GM21447 (cell line): ENCODE data around the gene PPIC.
A peak's percentile ranks its signal among the peaks of the same experiment; 100 is the strongest.

Experiments
- ATAC-seq: cut with Tn5 transposase; IDR thresholded peaks from one replicate; pipeline ENCODE4 v1.9.1; 2021; ENCODE audit not compliant: unreplicated experiment

The PPIC gene

DNA sequence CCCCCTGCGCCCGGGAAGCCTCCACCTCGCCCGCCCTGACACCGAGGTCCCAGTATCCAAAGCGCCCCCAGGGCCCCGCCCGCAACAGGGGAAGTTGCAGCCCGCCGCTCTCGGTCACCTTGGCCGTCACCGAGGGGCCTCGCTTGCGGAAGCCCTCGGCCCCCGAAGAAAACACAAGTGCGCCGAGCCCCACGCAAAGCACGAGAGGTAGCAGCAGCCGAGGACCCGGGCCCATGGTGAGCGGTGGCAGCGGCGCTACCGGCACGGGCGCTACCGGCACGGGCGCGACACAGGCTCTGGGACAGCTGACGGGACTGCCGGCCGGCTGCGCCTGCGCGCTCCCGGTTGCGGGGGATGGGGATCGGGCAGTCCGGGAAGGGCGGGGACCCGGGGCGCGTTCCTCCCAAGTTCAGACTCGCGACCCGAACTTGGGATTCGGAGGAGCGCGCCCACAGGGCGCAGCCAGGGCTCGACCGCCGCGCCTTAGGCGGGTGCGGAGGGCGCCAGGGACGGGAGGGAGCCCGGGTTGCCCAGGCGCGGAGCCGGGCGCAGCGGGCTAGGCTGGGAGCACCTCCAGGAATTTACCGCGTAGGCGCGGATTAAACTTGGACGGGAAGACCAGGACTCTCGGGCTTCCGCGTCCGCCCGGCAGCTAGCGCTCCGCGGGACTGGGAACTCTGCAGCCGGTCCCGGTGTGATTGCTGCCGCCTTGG lies at the start of gene PPIC:
Gene PPIC, minus strand, starts transcription at position 335 of the 713 bp plus-strand sequence. Its CDS starts 100 bp downstream, at position 235.
- peak; percentile 47 for ATAC-seq

DNA sequence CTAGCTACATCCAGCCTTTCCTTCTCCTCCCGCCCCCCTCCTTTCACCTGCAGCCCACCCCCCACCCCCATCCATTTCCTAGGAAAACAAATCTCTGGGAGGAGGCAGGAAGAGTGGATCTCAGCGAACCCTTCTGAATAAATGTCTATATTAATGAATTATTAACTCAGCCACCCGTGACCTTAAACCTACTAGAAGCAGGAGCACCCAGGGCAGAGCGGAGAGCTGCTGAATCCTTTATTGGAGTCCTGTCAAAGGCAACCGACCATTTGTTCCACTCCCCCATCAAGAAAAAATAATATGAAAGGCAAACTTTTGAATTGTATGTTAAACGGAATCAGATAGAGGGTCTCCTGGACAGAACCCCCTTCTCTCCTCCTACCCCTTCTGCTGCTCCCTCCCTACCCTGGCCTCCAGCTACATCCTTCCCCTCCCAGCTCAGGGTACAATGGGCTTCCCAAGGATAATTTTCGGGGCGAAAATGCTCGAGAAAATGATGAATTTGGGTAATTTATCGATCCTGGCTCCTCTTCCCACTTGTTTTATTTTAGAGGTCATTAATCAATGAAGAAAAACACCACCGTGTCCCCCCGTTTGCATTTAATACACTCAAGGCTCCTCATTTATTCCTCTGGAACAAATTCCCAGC lies 49.2 kb upstream of the PPIC start:
- no peak for ATAC-seq

DNA sequence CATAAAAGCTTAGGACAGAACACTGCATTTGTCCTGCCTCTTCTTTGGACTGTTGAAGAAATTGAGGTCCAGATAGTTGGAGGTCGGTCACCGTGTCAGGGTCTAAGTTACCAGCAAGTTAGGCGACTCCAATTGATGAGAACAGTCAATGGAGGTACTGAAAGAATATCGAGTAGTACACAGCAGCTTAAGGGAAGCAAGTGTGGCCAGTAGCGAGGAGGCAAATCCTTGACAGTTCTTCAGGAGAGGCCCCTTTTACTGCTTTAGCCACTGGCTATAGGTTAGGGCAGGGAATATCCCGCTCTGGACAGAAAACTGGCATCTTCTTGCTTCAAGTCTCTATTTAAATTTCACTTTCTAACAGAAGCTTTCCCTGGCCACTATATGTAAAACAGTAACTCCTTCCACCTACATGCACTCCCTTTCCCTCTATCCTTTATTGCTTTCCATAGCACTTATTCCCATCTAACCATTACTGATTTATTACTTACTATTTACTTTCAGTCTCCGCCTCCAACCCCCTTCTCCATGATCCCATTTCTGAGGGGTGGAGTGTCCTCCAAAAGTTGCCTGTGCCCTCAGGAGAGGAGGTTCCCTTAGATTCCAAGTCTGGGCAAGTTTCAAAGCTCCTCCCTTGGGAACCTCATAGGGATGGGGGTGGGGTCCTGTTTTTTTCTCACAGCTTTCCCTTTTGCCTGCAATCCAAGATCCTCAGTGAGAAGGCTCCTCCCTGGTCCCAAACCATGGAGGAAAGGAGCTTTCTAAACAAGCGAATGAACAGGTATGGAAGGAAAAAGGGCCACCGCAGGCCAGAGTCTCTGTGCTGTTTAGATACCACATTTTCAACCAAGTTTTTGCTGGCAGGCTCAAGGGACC lies 48.4 kb upstream of the PPIC start:
- no peak for ATAC-seq

DNA sequence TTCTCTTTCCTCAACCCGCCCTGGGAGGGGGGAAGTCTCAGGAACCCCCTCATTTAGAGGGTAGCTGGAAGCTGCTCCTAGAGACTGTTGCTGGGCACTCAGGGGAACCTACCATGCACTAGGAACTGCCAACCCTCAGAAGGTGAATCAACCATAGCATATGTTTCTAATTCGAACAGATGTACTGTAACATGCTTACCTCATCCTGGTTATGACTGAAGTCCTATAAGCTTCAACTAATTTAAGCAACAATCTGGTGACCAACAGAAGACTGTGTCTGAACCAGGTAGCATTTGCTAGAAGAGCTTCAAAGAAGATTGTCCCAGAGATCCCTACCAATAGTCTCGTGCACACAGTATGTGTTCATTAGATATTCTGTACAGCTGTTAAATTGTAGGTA lies 46.8 kb upstream of the PPIC start:
- no peak for ATAC-seq

DNA sequence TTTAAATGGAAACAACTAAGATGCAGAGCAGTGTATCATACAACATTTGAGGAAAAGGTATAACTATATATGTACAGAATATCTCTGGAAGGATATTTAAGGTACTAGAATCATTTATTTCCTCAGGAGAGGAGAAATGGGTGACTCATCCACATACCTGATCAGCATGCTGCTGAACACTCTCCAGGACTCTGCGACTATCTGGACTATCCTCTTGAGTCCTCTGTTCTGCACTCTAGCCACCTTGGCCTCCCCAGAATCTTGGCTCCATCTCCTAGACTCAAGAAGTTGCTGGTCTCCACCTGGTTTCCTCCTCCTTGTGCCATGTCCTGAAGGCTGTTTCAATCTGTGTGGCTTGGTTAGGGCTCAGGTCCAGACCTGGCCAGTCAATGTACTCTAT lies 43.7 kb upstream of the PPIC start:
- no peak for ATAC-seq

DNA sequence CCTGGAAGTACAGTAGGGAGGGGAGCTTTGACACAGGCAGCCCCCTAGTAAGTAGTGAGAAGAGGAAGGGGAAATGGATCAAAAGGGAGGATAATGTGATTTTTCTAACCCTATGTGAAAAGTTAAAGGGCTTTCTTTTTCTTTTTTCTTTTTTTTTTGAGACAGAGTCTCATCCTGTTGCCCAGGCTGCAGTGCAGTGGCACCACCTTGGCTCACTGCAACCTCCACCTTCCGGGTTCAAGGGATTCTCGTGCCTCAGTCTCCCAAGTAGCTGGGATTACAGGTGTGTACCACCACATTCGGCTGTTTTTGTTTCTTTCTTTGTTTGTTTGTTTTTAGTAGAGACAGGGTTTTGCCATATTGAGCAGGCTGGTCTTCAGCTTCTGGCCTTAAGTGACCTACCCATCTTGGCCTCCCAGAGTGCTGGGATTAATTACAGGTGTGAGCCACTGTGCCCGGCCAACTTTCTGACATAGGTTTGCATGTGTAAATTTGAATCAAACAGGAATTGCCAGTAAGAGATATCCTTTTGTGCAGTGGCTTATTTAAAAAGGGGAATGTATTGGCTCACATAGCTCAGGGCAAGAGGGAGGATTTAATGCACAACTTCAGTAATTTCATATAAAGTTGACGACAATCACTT lies 39.1 kb upstream of the PPIC start:
- ATAC-seq: no peak

DNA sequence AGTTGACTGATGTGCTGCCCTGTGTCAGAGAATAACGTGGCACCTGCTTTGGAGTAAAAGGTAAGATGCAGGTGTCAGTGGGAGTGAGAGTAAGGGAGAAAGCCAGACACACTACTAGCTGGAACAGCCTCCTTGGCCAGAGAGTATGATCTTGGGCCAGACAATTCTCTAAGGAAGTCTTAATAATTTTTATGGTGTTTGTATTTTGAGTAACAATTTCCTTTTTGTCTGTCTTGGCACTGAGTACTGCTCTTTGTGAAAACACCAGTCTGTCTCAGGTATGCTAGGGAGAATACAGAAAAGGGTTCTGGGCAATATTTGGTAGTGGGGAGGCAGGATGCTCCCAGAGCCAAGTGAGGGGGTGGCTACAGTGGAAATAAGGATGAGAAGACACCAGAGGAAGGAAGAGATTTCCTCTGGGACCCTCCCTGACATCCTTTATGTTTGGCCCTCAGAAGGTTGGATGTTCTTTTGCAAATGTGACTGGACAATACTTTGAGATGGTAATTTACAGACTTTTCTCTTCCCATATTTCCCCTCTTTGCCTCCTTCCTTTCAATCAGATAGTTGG lies 31.9 kb upstream of the PPIC start:
- ATAC-seq: no peak

DNA sequence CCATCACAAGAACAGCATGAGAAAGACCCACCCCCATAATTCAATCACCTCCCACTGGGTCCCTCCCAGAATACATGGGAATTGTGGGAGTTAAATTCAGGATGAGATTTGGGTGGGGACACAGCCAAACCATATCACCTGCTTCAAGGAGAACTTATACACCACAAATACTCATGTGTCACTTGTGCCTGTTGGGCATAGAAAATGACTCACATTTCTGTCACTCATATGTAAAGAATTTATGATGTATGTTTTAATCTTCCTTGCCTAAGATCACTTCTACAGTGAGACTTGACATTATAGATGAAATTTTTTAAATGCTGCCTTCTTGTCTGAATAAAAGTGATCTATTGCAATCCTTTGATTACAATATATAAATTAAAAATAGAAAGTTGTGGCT lies 29.5 kb upstream of the PPIC start:
- ATAC-seq: no peak

DNA sequence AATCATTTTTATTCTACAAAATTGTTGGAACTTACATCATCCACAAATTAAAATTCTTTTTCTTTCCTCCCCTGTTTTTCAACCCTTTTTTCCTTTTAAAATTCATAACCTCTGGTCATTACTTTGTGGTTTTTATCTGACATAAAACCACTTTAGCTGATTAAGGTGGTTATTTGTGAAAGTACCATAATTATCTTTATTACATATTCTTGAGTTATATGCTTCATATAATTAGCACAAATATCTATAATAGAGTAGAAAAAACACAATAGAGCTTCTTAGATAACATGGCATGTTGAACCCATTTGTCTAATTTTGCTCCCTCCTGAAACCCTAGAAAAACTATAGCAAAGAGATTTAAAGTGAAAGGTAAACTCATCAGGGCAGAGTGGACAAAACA lies 22.9 kb upstream of the PPIC start:
- ATAC-seq: no peak

DNA sequence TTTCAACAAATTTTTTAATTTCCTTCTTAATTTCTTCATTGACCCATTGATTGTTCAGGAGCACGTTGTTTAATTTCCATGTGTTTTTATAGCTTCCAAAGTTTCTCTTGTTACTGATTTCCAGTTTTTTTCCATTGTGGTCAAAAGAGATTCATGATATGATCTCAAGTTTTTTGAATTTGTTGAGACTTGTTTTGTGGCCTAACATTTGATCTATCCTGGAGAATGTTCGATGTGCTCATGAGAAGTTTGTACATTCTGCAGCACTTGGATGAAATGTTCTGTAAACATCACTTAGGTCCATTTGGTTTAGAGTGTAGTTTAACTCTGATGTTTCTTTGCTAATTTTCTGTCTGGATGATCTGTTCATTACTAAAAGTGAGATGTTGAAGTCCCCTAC lies 14.7 kb upstream of the PPIC start:
- no peak for ATAC-seq

DNA sequence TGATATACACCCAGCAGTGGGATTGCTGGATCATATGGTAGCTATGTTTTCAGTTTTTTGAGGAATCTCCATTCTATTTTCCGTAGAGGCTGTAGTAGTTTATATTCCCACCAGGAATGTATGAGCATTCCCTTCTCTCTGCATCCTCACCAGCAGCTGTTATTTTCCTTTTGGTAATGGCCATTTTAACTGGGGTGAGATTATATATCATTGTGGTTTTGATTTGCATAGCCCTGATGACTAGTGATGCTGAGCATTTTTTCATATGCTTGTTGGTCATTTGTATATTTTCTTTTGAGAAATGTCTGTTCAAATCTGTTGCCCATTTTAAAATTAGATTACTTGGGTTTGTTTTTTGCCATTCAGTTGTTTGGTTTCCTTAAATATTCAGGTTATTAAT lies 11.2 kb upstream of the PPIC start:
- ATAC-seq: no peak

DNA sequence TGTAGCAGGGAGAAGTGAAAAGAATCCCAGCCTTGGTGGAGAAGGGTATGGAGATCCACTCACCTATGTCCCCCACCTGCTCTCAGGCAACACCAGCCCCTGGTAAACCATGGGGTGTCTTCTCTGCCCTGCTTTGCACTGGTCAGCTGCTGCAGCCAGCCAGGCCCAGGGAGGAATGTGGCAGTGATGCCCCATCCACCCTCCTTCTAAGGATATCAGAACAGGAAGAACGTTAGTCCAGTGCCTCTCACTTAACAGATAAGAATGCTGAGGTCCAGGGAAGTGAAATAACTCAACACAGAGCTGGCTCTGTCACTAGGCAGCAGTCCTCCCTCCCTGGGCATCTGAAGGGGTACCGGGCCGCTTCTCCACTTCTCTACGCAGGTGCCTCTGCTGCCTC lies 9.7 kb upstream of the PPIC start:
- no peak for ATAC-seq

DNA sequence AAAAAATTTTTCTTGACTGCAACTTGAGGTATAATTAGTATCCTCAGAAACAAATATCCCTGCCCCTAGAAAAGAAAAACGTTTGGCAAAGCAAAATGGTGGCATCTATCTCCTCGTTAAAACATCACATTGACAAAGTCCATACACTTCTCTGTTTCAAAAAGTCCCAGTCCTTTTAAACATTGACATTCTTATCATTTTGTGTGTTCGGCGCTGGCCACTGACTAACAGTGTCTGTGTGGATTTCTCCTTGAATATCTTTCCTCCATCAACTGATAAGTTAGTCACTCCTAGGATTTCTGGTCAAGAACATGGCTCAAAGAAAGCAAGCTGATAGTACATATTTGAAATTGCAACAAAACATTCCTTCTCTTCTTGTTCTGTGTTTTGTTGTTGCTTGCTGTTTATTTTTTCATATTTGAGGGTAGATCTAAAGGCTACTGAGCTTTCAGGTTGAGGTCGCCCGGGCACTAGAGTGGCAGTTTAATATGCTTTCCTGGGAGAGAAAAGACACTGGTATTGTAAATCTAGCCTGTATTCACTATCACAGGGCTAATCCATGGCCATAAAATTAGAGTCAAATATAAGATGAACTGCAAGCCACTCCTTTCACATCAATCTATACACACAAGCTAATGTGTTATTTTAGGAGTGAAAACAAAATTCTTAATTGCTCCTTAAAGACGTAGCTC lies 8.5 kb upstream of the PPIC start:
- ATAC-seq: no peak

DNA sequence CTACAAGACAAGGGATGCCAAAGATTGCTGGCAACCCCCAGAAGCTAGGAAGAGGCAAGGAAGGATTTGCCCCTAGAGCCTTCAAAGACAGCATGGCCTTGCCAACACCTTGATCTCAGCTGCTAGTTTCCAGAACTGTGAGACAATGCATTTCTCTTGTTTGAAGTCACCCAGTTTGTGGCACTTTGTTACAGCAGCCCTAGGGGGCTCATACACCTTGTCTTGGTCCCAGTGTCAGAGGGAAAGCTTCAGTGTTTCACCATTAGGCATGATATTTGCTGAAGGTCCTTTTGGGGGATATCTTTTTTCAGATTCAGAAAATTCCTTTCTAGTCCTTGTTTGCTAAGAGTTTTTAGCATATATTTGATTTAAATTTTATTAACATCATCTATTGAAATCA lies 3.1 kb upstream of the PPIC start:
- no peak for ATAC-seq

DNA sequence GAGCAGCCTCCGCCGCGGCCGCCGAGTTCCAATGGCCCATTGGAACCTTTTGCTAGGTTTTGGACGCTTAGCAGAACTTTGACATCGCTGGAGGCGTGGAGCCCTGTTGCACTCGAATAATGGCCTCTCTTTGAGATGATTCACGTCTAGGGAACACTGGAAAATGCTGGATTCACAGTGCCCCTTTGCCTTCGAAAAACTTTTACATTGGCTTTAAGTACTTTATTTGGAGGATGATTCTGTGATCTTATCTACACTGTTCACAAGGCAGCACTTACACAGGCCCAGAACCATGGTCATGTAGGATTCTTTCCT lies 536 bp upstream of the PPIC start:
- ATAC-seq: no peak

DNA sequence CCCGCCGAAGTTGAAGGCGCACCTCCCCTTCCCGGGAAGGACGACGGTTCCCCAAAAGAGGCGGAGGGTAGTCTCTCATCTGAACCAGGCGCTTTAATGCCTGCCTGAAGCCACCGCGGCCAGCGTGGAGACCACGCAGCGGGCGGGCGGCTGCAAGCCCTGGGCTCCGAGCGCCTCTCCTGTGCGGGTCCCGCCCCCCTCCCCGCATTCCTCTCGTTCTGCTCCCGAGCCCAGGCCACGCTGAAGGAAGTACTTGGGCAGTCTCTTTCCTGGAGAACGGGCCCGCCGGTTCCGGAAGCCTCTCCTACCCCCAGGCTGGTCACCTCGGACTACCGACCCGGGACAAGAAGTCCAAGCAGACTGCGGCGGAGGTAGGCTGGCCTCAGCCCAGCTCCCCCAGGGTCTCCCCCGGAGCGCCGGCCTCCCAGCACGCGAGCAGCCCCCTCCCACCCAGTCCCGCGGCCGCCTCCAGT lies 571 bp downstream of the PPIC start:
- ATAC-seq: peak; percentile 8

DNA sequence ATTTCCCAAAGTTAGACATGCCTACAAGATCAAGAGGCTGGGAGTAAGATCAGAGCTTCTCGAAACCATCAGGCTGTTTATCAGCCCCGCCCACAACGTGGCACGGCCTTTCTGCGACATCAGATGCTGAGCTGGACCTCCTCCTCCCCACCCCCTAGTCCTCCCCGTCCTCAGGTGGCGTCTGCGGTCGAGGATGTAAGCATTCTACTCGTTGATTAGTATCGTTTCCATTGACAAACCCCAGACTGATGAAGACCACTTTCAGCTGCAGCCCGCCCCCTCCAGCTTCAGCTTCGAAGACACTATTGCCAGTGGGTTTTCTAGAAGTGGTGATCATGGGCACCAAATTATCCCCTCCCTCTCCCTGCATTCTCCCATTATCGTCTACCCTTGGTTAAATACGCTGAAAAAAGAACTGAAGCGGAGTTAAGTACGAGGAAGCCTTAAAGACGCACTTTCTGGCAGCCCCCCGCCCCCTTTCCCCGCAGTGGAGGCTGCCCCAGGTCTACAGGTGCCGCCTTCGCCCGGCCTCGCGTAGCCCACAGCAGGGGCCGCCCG lies 1.1 kb downstream of the PPIC start:
- no peak for ATAC-seq

DNA sequence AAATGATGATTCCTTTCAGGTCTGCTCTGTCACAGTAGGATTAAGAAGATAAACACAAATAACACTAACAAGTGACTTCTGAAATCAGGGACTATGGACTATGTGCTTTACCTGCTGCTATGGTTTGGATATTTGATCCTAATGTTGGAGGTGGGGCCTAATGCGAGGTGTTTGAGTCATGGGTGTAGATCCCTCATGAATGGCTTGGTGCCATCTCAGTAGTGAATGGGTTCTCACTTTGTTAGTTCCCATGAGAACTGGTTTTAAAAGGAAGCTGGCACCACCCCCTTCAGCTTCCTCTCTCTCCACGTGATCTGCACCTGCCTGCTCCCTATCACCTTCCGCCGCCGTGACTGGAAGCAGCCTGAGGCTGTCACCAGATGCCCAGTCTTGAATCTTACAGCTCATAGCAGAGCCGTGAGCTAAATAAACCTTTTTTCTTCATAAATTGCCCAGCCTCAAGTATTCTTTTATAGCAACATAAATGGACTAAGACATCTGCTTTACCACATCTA lies 3.3 kb downstream of the PPIC start:
- no peak for ATAC-seq

DNA sequence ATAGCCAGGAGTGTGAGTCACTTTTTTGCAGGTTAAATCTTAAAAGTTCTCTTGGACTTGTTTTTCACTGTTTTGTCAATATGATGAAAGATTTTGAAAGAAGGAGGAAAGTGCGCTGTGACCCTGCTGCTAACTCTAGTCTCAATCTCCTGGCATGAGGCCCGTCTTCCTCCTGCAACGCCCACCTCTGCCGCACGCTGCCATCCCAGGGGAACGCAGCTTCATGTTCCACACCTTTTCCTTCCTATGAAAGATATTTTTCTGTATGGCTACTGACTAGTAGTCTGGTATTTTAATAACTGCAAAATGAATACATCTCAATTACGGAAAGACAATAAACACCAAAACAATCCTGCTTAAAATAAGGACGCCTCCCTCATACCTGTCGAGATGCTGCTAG lies 8.3 kb downstream of the PPIC start:
- ATAC-seq: no peak

DNA sequence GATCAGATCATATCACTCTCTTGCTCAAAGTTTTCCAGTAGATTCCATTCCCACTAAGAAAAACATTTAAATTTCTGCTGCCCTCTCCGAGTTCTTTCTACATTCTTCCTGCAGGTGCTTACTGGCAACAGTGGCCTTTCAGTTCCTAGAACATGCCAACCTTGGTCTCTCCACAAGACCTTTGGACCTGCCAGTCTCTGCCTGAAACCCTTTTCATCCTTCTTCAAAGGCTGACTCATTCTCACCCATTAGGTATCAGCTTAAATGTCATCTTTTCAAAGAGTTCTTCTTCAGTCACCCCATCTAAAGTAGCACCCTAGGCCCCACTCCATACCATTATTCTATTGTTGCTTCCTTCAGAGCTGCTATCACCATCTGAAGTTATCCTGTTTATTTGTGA lies 21.8 kb downstream of the PPIC start:
- no peak for ATAC-seq
